Measurements from ENCODE around the gene TBX10.

DNA sequence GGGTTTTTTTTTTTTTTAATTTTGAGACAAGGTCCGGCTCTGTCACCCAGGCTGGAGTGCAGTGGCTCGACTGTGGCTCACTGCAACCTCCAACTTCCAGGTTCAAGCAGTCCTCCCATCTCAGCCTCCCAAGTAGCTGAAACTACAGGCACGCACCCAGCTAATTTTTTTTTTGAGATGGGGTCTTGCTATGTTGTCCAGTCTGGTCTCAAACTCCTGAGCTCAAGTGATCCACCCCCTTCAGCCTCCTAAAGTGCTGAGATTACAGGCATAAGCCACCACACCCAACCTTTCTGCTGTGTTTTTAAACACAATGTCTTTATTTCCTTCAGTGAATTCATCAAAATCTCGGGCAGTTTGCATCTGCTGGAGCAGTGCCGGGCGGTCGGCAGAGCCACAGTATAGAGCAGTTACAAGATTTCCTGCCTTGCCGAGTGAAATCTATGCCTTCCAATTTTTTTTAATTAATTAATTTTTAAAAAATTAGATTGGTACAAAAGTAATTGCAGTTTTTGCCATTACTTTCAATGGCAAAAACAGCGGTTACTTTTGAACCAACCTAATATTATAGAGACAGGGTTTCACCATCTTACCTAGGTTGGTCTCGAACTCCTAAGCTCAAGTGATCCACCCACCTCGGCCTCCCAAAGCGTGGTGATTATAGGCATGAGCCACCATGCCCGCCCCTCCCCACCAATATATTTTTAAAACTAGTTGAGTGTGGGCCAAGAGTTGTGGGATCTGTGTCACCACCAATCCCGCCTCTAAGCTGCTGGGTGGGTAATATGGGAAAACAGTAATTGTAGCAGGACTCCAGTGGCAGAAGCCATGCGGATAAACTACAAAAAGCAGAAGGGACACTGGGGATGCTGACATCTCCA is 13.6 kb upstream of the TBX10 start:
- TF ChIP-seq, protein P1, sequence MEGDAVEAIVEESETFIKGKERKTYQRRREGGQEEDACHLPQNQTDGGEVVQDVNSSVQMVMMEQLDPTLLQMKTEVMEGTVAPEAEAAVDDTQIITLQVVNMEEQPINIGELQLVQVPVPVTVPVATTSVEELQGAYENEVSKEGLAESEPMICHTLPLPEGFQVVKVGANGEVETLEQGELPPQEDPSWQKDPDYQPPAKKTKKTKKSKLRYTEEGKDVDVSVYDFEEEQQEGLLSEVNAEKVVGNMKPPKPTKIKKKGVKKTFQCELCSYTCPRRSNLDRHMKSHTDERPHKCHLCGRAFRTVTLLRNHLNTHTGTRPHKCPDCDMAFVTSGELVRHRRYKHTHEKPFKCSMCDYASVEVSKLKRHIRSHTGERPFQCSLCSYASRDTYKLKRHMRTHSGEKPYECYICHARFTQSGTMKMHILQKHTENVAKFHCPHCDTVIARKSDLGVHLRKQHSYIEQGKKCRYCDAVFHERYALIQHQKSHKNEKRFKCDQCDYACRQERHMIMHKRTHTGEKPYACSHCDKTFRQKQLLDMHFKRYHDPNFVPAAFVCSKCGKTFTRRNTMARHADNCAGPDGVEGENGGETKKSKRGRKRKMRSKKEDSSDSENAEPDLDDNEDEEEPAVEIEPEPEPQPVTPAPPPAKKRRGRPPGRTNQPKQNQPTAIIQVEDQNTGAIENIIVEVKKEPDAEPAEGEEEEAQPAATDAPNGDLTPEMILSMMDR (conservative IDR thresholded peaks at IDR 0.05 in 1 of 2, IDR thresholded peaks at IDR 0.05 in 1 of 2; ENCODE audit: extremely low read depth in 1 of 2, insufficient read depth in 1 of 2, low read depth in 1 of 2, low read length in 2 of 2), result no peak
- TF ChIP-seq EZH2 (IDR thresholded peaks at IDR 0.05; ENCODE audit: borderline replicate concordance, low read length), result no peak
